WI38 (cell line): Measurements from ENCODE around the gene PCDHB6.
A peak's percentile ranks its signal among the peaks of the same experiment; 100 is the strongest.
"Not testable (repeated sequence)": the region's sequence is repeated elsewhere in the genome, so short reads cannot be mapped to it uniquely, and the experiment has no call there.

Source experiments
- H3K4me3 ChIP-seq: 2 replicates; pipeline ENCODE4 v1.5.1; 2011; ENCODE audit warnings: low read depth, mild to moderate bottlenecking, control low read depth, low read length
- TF ChIP-seq, protein P1 (sequence below): IDR thresholded peaks from 2 replicates; pipeline ENCODE4 v1.5.1; 2012; ENCODE audit warnings: low read depth, mild to moderate bottlenecking, control low read depth, low read length

Gene PCDHB6

DNA sequence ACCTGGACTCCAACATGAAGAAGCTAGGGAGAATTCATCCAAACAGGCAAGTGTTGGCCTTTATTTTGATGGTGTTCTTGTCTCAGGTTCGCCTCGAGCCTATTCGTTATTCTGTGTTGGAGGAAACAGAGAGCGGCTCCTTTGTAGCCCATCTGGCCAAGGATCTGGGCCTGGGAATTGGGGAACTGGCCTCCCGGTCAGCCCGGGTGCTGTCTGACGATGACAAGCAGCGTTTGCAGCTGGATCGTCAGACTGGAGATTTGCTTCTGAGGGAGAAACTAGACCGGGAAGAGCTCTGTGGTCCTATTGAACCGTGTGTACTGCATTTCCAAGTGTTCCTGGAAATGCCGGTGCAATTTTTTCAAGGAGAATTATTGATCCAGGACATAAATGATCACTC lies 27.9 kb upstream of the PCDHB6 start:
- TF ChIP-seq, protein P1, sequence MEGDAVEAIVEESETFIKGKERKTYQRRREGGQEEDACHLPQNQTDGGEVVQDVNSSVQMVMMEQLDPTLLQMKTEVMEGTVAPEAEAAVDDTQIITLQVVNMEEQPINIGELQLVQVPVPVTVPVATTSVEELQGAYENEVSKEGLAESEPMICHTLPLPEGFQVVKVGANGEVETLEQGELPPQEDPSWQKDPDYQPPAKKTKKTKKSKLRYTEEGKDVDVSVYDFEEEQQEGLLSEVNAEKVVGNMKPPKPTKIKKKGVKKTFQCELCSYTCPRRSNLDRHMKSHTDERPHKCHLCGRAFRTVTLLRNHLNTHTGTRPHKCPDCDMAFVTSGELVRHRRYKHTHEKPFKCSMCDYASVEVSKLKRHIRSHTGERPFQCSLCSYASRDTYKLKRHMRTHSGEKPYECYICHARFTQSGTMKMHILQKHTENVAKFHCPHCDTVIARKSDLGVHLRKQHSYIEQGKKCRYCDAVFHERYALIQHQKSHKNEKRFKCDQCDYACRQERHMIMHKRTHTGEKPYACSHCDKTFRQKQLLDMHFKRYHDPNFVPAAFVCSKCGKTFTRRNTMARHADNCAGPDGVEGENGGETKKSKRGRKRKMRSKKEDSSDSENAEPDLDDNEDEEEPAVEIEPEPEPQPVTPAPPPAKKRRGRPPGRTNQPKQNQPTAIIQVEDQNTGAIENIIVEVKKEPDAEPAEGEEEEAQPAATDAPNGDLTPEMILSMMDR, result no peak
- no peak overlapping the region for H3K4me3 ChIP-seq

DNA sequence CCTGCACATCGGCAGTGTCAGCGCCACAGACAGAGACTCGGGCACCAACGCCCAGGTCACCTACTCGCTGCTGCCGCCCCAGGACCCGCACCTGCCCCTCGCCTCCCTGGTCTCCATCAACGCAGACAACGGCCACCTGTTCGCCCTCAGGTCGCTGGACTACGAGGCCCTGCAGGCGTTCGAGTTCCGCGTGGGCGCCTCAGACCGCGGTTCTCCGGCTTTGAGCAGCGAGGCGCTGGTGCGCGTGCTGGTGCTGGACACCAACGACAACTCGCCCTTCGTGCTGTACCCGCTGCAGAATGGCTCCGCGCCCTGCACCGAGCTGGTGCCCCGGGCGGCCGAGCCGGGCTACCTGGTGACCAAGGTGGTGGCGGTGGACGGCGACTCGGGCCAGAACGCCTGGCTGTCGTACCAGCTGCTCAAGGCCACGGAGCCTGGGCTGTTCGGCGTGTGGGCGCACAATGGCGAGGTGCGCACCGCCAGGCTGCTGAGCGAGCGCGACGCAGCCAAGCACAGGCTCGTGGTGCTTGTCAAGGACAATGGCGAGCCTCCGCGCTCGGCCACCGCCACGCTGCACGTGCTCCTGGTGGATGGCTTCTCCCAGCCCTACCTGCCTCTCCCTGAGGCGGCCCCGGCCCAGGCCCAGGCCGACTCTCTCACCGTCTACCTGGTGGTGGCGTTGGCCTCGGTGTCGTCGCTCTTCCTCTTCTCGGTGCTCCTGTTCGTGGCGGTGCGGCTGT lies 26.3 kb upstream of the PCDHB6 start:
- H3K4me3 ChIP-seq, result not testable (repeated sequence)

DNA sequence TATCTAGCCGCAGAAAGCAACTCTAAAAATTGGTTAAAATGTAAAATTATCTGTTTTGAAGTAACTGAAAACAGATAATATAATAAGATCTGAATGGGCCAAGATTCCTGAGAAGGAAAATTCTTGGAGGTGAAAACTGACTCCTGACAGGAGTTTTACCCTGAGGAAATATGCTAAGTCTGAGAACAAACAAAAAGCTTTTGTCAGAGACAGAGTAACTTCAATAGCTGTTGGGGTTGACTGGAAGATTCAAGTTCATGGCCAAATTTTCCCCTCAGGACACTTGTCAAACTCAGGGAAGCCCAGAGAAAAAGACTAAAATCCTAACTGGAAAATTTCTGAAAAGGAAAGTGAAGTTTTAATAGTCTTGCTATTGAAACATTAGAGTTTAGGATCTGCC lies 22.6 kb upstream of the PCDHB6 start:
- TF ChIP-seq, protein P1, result no peak
- H3K4me3 ChIP-seq, result no peak overlapping the region

DNA sequence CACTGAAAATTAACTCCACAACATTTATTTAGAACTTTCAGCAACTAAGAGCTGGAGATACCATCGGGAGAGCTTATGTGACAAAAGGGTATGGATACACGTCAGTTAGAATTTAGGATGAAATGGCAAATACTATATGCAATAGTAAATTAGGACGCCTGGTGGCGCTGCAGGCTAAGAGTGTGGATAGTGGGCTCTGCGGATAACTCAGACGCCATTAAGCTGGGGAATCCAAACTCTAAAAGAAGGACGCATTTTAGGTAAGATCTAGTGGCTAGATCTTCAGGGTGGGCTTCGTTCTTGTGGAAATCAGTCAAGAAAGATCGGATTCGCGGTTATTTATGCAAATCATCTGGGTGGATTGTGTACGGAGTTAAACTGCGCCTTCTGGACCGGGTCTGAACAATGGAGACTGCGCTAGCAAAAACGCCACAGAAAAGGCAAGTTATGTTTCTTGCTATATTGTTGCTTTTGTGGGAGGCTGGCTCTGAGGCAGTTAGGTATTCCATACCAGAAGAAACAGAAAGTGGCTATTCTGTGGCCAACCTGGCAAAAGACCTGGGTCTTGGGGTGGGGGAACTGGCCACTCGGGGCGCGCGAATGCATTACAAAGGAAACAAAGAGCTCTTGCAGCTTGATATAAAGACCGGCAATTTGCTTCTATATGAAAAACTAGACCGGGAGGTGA lies 14.7 kb upstream of the PCDHB6 start, which contains the start of gene PCDHB5:
Gene PCDHB5, plus strand, starts transcription at position 177 of the 688 bp plus-strand sequence. Its CDS starts 229 bp downstream, at position 406.
- peak within 1 kb of the TSS; percentile 39 for H3K4me3 ChIP-seq
- TF ChIP-seq, protein P1, result peak; percentile 12; the same call in 1 of the 2 replicates

DNA sequence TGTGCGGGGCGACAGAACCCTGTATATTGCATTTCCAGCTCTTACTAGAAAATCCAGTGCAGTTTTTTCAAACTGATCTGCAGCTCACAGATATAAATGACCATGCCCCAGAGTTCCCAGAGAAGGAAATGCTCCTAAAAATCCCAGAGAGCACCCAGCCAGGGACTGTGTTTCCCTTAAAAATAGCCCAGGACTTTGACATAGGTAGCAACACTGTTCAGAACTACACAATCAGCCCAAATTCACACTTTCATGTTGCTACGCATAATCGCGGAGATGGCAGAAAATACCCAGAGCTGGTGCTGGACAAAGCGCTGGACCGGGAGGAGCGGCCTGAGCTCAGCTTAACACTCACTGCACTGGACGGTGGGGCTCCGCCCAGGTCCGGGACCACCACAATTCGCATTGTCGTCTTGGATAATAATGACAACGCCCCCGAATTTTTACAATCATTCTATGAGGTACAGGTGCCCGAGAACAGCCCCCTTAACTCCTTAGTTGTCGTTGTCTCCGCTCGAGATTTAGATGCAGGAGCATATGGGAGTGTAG lies 14.1 kb upstream of the PCDHB6 start:
- TF ChIP-seq, protein P1, result no peak

DNA sequence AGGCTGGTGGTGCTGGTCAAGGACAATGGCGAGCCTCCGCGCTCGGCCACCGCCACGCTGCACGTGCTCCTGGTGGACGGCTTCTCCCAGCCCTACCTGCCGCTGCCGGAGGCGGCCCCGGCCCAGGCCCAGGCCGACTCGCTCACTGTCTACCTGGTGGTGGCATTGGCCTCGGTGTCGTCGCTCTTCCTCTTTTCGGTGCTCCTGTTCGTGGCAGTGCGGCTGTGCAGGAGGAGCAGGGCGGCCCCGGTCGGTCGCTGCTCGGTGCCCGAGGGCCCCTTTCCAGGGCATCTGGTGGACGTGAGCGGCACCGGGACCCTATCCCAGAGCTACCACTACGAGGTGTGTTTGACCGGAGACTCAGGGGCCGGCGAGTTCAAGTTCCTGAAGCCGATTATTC lies 12.5 kb upstream of the PCDHB6 start:
- not testable (repeated sequence) for H3K4me3 ChIP-seq

More for the DNA sequence above, 14.1 kb upstream of the PCDHB6 start:
- peak overlapping the region; percentile 39; the same call in 1 of the 2 replicates for H3K4me3 ChIP-seq

DNA sequence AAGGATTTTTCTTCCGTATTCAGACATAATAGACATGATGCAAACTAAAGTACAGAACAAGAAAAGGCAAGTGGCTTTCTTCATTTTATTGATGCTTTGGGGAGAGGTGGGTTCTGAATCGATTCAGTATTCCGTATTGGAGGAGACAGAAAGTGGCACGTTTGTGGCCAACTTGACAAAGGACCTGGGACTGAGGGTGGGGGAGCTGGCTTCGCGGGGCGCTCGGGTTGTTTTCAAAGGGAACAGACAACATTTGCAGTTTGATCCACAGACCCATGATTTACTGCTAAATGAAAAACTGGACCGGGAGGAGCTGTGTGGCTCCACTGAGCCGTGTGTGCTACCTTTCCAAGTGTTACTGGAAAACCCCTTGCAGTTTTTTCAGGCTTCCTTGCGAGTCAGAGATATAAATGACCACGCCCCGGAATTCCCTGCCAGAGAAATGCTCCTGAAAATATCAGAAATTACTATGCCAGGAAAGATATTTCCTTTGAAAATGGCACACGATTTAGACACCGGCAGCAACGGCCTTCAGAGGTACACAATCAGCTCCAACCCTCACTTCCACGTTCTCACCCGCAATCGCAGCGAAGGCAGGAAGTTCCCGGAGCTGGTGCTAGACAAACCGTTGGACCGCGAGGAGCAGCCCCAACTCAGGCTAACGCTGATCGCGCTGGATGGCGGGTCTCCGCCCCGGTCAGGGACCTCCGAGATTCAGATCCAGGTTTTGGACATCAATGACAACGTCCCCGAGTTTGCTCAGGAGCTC lies 551 bp downstream of the PCDHB6 start:
- TF ChIP-seq, protein P1, result no peak
- H3K4me3 ChIP-seq, result peak overlapping the region; percentile 34

DNA sequence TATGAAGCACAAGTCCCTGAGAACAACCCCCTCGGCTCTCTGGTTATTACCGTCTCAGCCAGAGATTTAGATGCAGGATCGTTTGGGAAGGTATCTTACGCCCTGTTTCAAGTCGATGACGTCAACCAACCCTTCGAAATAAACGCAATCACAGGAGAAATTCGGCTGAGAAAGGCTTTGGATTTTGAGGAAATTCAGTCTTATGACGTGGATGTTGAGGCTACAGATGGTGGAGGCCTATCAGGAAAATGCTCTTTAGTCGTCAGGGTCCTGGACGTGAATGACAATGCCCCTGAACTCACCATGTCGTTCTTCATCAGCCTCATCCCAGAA lies 1.1 kb downstream of the PCDHB6 start:
- H3K4me3 ChIP-seq, result no peak overlapping the region
- TF ChIP-seq, protein P1, result no peak

DNA sequence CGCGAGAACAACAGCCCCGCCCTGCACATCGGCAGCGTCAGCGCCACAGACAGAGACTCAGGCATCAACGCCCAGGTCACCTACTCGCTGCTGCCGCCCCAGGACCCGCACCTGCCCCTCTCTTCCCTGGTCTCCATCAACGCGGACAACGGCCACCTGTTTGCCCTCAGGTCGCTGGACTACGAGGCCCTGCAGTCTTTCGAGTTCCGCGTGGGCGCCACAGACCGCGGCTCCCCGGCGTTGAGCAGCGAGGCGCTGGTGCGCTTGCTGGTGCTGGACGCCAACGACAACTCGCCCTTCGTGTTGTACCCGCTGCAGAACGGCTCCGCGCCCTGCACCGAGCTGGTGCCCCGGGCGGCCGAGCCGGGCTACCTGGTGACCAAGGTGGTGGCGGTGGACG lies 1.8 kb downstream of the PCDHB6 start:
- not testable (repeated sequence) for H3K4me3 ChIP-seq

DNA sequence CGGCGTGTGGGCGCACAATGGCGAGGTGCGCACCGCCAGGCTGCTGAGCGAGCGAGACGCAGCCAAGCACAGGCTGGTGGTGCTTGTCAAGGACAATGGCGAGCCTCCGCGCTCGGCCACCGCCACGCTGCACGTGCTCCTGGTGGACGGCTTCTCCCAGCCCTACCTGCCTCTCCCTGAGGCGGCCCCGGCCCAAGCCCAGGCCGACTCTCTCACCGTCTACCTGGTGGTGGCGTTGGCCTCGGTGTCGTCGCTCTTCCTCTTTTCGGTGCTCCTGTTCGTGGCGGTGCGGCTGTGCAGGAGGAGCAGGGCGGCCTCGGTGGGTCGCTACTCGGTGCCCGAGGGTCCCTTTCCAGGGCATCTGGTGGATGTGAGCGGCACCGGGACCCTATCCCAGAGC lies 2.2 kb downstream of the PCDHB6 start:
- H3K4me3 ChIP-seq, result not testable (repeated sequence)
